OCI-LY1 (cell line): ENCODE results near the gene FRMD4A.

Source experiments
- H2AFZ ChIP-seq: fragments of 200-600 bp; sonication (generic), shearing (Covaris generic); 2 replicates; pipeline ENCODE4 v1.6.0; 2014; ENCODE audit warnings: antibody characterized with exemption, mild to moderate bottlenecking, low read length
- H3F3A ChIP-seq: fragments of 200-600 bp; sonication (generic), shearing (Covaris generic); 2 replicates; pipeline ENCODE4 v1.6.0; 2014; ENCODE audit warnings: mild to moderate bottlenecking, antibody characterized with exemption, low read length, moderate library complexity; ENCODE audit not compliant: insufficient read depth
- H3K27ac ChIP-seq: fragments of 200-600 bp; sonication (generic); 2 replicates; pipeline ENCODE4 v1.5.1; 2014; ENCODE audit warnings: low read length, mixed run types, mild to moderate bottlenecking, low read depth; ENCODE audit not compliant: poor library complexity, severe bottlenecking
- H3K27me3 ChIP-seq: fragments of 200-600 bp; sonication (generic); 2 replicates; pipeline ENCODE4 v1.6.0; 2014; ENCODE audit warnings: antibody characterized with exemption, mild to moderate bottlenecking, low read length, moderate library complexity; ENCODE audit not compliant: insufficient read depth
- H3K36me3 ChIP-seq: fragments of 200-600 bp; sonication (generic); 2 replicates; pipeline ENCODE4 v1.6.1; 2014; ENCODE audit warnings: mild to moderate bottlenecking, antibody characterized with exemption, low read length, moderate library complexity, mixed read lengths; ENCODE audit not compliant: insufficient read depth
- H3K4me1 ChIP-seq: fragments of 200-600 bp; sonication (generic); 2 replicates; pipeline ENCODE4 v1.5.1; 2014; ENCODE audit warnings: mild to moderate bottlenecking, low read length, moderate library complexity; ENCODE audit not compliant: insufficient read depth, severe bottlenecking
- H3K4me2 ChIP-seq: fragments of 200-600 bp; sonication (generic), shearing (Covaris generic); 2 replicates; pipeline ENCODE4 v1.6.1; 2014; ENCODE audit warnings: low read length
- H3K4me3 ChIP-seq: fragments of 200-600 bp; sonication (generic); 2 replicates; pipeline ENCODE4 v1.5.1; 2014; ENCODE audit warnings: low read length, low read depth, mild to moderate bottlenecking, mixed read lengths; ENCODE audit not compliant: poor library complexity, severe bottlenecking
- H3K79me2 ChIP-seq: fragments of 200-600 bp; shearing (Covaris generic); 2 replicates; pipeline ENCODE4 v1.6.1; 2016; ENCODE audit warnings: mixed run types, low read length, mixed read lengths; ENCODE audit not compliant: insufficient read depth
- H3K9ac ChIP-seq: fragments of 200-600 bp; sonication (generic), shearing (Covaris generic); 2 replicates; pipeline ENCODE4 v1.6.1; 2014; ENCODE audit warnings: mild to moderate bottlenecking, low read length, mixed read lengths
- H3K9me2 ChIP-seq: fragments of 200-600 bp; sonication (generic), shearing (Covaris generic); 2 replicates; pipeline ENCODE4 v1.6.1; 2014; ENCODE audit warnings: low read depth, mild to moderate bottlenecking, low read length, mixed read lengths
- H3K9me3 ChIP-seq: fragments of 200-600 bp; shearing (Covaris generic); 2 replicates; pipeline ENCODE4 v1.6.1; 2014; ENCODE audit warnings: low read length, mixed read lengths
- H4K20me1 ChIP-seq: fragments of 200-600 bp; sonication (generic), shearing (Covaris generic); 2 replicates; pipeline ENCODE4 v1.6.0; 2016; ENCODE audit warnings: mild to moderate bottlenecking, low read length; ENCODE audit not compliant: insufficient read depth
- EZH2 ChIP-seq: fragments of 200-600 bp; sonication (generic), shearing (Covaris generic); IDR thresholded peaks from 2 replicates; pipeline ENCODE4 v1.8.0; 2017; ENCODE audit warnings: borderline replicate concordance, mixed run types, mild to moderate bottlenecking, antibody characterized with exemption, low read length, moderate library complexity, mixed read lengths
- TF ChIP-seq, protein P1 (sequence below): fragments of 200-600 bp; sonication (generic), shearing (Covaris generic); IDR thresholded peaks from 2 replicates; pipeline ENCODE4 v1.5.1; 2017; ENCODE audit warnings: mild to moderate bottlenecking, antibody characterized with exemption, low read length, moderate library complexity, mixed read lengths

Gene FRMD4A

DNA sequence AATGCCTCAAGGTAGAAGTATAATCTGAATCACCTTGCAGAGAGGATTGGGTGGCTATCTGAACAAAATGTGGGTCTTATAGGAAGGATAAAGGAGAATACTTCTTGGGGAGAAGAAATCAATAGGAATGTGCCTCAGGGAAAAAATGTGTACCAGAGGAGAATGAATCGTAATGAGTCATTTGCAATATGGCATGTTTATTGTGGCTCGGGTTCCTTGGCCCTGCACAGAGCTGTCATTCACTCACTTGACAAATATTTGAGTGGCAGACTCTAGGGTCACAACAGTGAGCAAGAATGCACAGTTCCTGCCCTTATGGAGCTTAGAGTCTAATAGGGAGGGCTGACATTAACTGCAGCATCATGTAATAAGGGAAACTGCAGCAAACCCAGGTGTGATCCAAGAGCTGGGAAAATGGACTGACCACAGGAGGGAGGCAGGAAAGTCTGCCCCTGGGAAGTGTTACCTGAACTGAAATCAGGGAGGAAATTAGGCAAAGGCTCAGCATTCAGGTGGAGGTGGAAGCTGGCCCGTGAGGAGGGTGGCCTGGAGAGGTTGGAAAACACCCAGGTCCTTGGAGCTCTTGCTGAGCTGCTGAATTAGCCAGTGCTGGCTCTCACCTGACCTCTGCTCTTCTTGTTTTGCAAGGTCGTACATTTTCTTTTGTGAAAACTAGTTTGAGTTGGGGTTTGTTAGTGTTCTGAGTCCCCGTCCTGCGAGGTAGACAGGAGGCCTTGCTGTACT, 203.9 kb downstream of the FRMD4A start:
- Histone ChIP-seq H3K4me1 (no peaks in the 10 kb centered on the region), H3K36me3 (no peaks in the 10 kb centered on the region), H3F3A (no peaks in the 10 kb centered on the region), H3K9me3 (no peaks in the 10 kb centered on the region), H4K20me1 (no peaks in the 10 kb centered on the region), H3K27me3 (no peaks in the 10 kb centered on the region), H2AFZ (no peak overlapping the region), H3K79me2 (no peaks in the 10 kb centered on the region), H3K4me3 (no peak overlapping the region), H3K27ac (no peak overlapping the region), H3K4me2 (no peak overlapping the region), H3K9ac (no peak overlapping the region), H3K9me2 (no peaks in the 10 kb centered on the region)
- no peak for TF ChIP-seq EZH2
- TF ChIP-seq, protein P1, sequence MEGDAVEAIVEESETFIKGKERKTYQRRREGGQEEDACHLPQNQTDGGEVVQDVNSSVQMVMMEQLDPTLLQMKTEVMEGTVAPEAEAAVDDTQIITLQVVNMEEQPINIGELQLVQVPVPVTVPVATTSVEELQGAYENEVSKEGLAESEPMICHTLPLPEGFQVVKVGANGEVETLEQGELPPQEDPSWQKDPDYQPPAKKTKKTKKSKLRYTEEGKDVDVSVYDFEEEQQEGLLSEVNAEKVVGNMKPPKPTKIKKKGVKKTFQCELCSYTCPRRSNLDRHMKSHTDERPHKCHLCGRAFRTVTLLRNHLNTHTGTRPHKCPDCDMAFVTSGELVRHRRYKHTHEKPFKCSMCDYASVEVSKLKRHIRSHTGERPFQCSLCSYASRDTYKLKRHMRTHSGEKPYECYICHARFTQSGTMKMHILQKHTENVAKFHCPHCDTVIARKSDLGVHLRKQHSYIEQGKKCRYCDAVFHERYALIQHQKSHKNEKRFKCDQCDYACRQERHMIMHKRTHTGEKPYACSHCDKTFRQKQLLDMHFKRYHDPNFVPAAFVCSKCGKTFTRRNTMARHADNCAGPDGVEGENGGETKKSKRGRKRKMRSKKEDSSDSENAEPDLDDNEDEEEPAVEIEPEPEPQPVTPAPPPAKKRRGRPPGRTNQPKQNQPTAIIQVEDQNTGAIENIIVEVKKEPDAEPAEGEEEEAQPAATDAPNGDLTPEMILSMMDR: no peak

DNA sequence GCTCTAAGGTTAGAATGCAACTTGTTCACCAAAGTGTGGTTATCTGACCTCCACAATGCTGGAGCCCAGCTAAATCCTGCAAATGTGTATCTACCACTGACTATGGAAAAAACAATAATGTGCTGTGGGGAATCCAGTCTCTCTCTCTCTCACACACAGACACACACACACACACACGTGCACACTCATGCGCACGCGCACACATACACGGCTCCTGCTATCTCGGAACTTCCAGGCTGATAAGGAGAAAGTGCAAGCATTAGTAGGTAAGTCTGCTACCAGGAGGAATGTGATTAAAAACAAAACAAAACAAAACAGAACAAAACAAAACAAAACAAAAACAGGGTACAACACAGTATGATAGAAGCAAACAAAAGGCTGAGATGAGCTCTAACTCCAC, 205.2 kb downstream of the FRMD4A start:
- Histone ChIP-seq H3K4me2 (no peak overlapping the region), H3K9me2 (no peaks in the 10 kb centered on the region), H3K36me3 (no peaks in the 10 kb centered on the region), H3K27ac (no peak overlapping the region), H3K9me3 (no peaks in the 10 kb centered on the region), H3K27me3 (no peaks in the 10 kb centered on the region), H3K79me2 (no peaks in the 10 kb centered on the region), H3K9ac (no peak overlapping the region), H3K4me3 (no peak overlapping the region), H3K4me1 (no peaks in the 10 kb centered on the region), H3F3A (no peaks in the 10 kb centered on the region), H2AFZ (no peak overlapping the region), H4K20me1 (no peaks in the 10 kb centered on the region)
- TF ChIP-seq EZH2: no peak
- TF ChIP-seq, protein P1: no peak

DNA sequence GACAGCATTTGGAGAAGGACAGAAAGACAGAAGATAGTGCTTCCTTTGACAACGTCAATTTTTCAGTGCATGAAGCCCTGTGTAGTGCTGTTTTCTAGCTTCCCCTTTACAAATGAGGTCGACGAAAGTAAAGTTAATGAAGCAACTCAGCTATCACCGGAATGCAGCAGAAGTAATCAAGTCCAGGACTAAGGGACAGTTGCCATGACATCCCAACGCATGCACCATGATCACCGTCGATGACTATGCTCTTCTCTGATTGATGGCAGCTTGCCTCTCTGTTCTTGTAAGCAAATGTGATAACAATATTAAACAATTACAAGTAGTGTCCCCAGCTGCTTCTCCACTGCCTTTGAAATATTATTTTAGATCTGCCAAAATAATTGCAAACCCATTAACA, 205.8 kb downstream of the FRMD4A start:
- Histone ChIP-seq H3K9me3 (no peaks in the 10 kb centered on the region), H4K20me1 (no peaks in the 10 kb centered on the region), H3K4me3 (no peak overlapping the region), H2AFZ (no peak overlapping the region), H3K4me2 (no peak overlapping the region), H3K36me3 (no peaks in the 10 kb centered on the region), H3K9me2 (no peaks in the 10 kb centered on the region), H3K27me3 (no peaks in the 10 kb centered on the region), H3K9ac (no peak overlapping the region), H3K4me1 (no peaks in the 10 kb centered on the region), H3F3A (no peaks in the 10 kb centered on the region), H3K79me2 (no peaks in the 10 kb centered on the region), H3K27ac (no peak overlapping the region)
- TF ChIP-seq, protein P1: no peak
- TF ChIP-seq EZH2: no peak
